OCI-LY1 (cell line): Measurements from ENCODE around the gene HMG20A.
"Not testable (repeated sequence)": the region's sequence is repeated elsewhere in the genome, so short reads cannot be mapped to it uniquely, and the experiment has no call there.

ENCODE experiments used
- H2AFZ ChIP-seq: fragments of 200-600 bp; sonication (generic), shearing (Covaris generic); 2 replicates; pipeline ENCODE4 v1.6.0; 2014; ENCODE audit warnings: antibody characterized with exemption, mild to moderate bottlenecking, low read length
- H3F3A ChIP-seq: fragments of 200-600 bp; sonication (generic), shearing (Covaris generic); 2 replicates; pipeline ENCODE4 v1.6.0; 2014; ENCODE audit warnings: mild to moderate bottlenecking, antibody characterized with exemption, low read length, moderate library complexity; ENCODE audit not compliant: insufficient read depth
- H3K27ac ChIP-seq: fragments of 200-600 bp; sonication (generic); 2 replicates; pipeline ENCODE4 v1.5.1; 2014; ENCODE audit warnings: low read length, mixed run types, mild to moderate bottlenecking, low read depth; ENCODE audit not compliant: poor library complexity, severe bottlenecking
- H3K27me3 ChIP-seq: fragments of 200-600 bp; sonication (generic); 2 replicates; pipeline ENCODE4 v1.6.0; 2014; ENCODE audit warnings: antibody characterized with exemption, mild to moderate bottlenecking, low read length, moderate library complexity; ENCODE audit not compliant: insufficient read depth
- H3K36me3 ChIP-seq: fragments of 200-600 bp; sonication (generic); 2 replicates; pipeline ENCODE4 v1.6.1; 2014; ENCODE audit warnings: mild to moderate bottlenecking, antibody characterized with exemption, low read length, moderate library complexity, mixed read lengths; ENCODE audit not compliant: insufficient read depth
- H3K4me1 ChIP-seq: fragments of 200-600 bp; sonication (generic); 2 replicates; pipeline ENCODE4 v1.5.1; 2014; ENCODE audit warnings: mild to moderate bottlenecking, low read length, moderate library complexity; ENCODE audit not compliant: insufficient read depth, severe bottlenecking
- H3K4me2 ChIP-seq: fragments of 200-600 bp; sonication (generic), shearing (Covaris generic); 2 replicates; pipeline ENCODE4 v1.6.1; 2014; ENCODE audit warnings: low read length
- H3K4me3 ChIP-seq: fragments of 200-600 bp; sonication (generic); 2 replicates; pipeline ENCODE4 v1.5.1; 2014; ENCODE audit warnings: low read length, low read depth, mild to moderate bottlenecking, mixed read lengths; ENCODE audit not compliant: poor library complexity, severe bottlenecking
- H3K79me2 ChIP-seq: fragments of 200-600 bp; shearing (Covaris generic); 2 replicates; pipeline ENCODE4 v1.6.1; 2016; ENCODE audit warnings: mixed run types, low read length, mixed read lengths; ENCODE audit not compliant: insufficient read depth
- H3K9ac ChIP-seq: fragments of 200-600 bp; sonication (generic), shearing (Covaris generic); 2 replicates; pipeline ENCODE4 v1.6.1; 2014; ENCODE audit warnings: mild to moderate bottlenecking, low read length, mixed read lengths
- H3K9me2 ChIP-seq: fragments of 200-600 bp; sonication (generic), shearing (Covaris generic); 2 replicates; pipeline ENCODE4 v1.6.1; 2014; ENCODE audit warnings: low read depth, mild to moderate bottlenecking, low read length, mixed read lengths
- H3K9me3 ChIP-seq: fragments of 200-600 bp; shearing (Covaris generic); 2 replicates; pipeline ENCODE4 v1.6.1; 2014; ENCODE audit warnings: low read length, mixed read lengths
- H4K20me1 ChIP-seq: fragments of 200-600 bp; sonication (generic), shearing (Covaris generic); 2 replicates; pipeline ENCODE4 v1.6.0; 2016; ENCODE audit warnings: mild to moderate bottlenecking, low read length; ENCODE audit not compliant: insufficient read depth
- EZH2 ChIP-seq: fragments of 200-600 bp; sonication (generic), shearing (Covaris generic); IDR thresholded peaks from 2 replicates; pipeline ENCODE4 v1.8.0; 2017; ENCODE audit warnings: borderline replicate concordance, mixed run types, mild to moderate bottlenecking, antibody characterized with exemption, low read length, moderate library complexity, mixed read lengths
- TF ChIP-seq, protein P1 (sequence below): fragments of 200-600 bp; sonication (generic), shearing (Covaris generic); IDR thresholded peaks from 2 replicates; pipeline ENCODE4 v1.5.1; 2017; ENCODE audit warnings: mild to moderate bottlenecking, antibody characterized with exemption, low read length, moderate library complexity, mixed read lengths

Gene HMG20A

DNA sequence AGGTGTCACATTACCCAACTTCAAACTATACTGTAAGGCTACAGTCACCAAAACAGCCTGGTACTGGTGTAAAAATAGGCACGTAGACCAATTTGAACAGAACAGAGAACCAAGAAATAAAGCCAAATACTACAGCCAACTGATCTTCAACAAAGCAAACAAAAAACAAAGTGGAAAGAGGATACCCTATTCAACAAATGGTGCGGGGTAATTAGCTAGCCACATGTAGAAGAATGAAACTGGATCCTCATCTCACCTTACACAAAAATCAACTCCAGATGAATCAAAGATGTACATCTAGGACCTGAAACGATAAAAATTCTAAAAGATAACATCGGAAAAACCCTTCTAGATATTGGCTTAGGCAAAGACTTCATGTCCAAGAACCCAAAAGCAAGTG is 13.8 kb upstream of the HMG20A start:
- TF ChIP-seq EZH2 = no peak
- TF ChIP-seq, protein P1, sequence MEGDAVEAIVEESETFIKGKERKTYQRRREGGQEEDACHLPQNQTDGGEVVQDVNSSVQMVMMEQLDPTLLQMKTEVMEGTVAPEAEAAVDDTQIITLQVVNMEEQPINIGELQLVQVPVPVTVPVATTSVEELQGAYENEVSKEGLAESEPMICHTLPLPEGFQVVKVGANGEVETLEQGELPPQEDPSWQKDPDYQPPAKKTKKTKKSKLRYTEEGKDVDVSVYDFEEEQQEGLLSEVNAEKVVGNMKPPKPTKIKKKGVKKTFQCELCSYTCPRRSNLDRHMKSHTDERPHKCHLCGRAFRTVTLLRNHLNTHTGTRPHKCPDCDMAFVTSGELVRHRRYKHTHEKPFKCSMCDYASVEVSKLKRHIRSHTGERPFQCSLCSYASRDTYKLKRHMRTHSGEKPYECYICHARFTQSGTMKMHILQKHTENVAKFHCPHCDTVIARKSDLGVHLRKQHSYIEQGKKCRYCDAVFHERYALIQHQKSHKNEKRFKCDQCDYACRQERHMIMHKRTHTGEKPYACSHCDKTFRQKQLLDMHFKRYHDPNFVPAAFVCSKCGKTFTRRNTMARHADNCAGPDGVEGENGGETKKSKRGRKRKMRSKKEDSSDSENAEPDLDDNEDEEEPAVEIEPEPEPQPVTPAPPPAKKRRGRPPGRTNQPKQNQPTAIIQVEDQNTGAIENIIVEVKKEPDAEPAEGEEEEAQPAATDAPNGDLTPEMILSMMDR = no peak
- Histone ChIP-seq H3K9me2 (no peaks in the 10 kb centered on the region), H3F3A (no peaks in the 10 kb centered on the region), H2AFZ (no peak overlapping the region), H3K36me3 (no peaks in the 10 kb centered on the region; the same call in 1 of the 2 replicates), H3K27ac (no peak overlapping the region), H3K79me2 (no peaks in the 10 kb centered on the region), H4K20me1 (no peaks in the 10 kb centered on the region), H3K4me3 (no peak overlapping the region), H3K4me2 (no peak overlapping the region), H3K9me3 (no peaks in the 10 kb centered on the region), H3K27me3 (no peaks in the 10 kb centered on the region; the same call in 1 of the 2 replicates), H3K9ac (no peak overlapping the region), H3K4me1 (no peaks in the 10 kb centered on the region)

DNA sequence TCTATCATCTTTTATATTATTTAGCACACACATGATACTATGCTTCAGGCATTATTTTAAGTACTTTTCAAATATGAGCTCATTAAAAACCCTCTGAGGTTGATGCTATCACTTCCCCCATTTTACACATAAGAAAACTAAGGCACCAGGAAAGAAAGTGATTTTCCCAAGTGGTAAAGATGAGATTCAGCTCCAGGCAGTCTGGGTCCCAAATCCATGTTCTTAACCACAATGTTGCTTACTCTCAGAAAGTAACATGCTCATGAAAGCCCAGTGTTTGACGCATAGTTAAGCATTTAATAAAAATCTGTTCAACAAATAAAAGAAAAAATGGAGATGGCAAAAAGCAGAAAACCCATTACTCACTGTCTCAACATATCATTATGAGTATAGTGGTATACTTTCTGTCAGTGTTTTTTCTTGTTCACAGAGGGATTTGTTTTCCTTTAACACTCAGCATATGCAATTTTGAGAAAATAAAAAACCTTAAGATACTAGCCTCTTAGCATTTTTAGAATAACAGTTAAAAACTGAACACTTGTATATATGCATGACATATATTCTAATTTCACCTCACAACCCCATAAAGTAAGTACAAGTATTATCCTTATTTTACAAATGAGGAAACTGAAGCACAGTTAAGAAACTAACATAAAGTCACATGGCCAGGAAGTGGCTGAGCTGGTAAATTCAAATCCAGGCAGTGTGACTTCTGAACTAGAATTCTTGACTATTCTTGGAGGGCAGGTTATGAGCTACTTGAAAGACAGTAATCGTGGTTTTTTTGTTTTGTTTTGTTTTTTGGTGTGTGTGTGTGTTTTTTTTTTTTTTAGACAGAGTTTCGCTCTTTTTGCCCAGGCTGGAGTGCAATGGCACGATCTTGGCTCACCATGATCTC is 11.2 kb upstream of the HMG20A start:
- Histone ChIP-seq H3K79me2 (no peaks in the 10 kb centered on the region), H2AFZ (no peak overlapping the region), H3K9ac (no peak overlapping the region), H3K9me2 (no peaks in the 10 kb centered on the region), H3K27me3 (no peaks in the 10 kb centered on the region; the same call in 1 of the 2 replicates), H3K36me3 (no peaks in the 10 kb centered on the region; the same call in 1 of the 2 replicates), H3K4me1 (no peaks in the 10 kb centered on the region), H3K27ac (no peak overlapping the region), H3K4me3 (no peak overlapping the region), H3F3A (no peaks in the 10 kb centered on the region; the same call in 1 of the 2 replicates), H4K20me1 (no peaks in the 10 kb centered on the region), H3K9me3 (no peaks in the 10 kb centered on the region), H3K4me2 (no peak overlapping the region)
- TF ChIP-seq EZH2 = no peak
- TF ChIP-seq, protein P1 = no peak

DNA sequence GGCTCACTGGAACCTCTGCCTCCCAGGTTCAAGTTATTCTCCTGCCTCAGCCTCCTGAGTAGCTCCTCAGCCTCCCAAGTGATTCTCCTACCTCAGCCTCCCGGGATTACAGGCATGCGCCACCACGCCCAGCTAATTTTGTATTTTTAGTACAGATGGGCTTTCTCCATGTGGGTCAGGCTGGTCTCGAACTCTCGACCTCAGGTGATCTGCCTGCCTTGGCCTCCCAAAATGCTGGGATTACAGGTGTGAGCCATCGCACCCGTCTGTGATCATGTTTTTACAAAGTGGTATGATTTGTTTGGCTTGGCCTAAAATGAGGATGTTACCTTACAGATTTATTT is 10.6 kb upstream of the HMG20A start:
- H2AFZ ChIP-seq, H4K20me1 ChIP-seq, H3K9me3 ChIP-seq, H3K4me3 ChIP-seq, H3K36me3 ChIP-seq, H3K9ac ChIP-seq, H3K27me3 ChIP-seq, H3K4me1 ChIP-seq, H3K9me2 ChIP-seq, H3F3A ChIP-seq, H3K27ac ChIP-seq, H3K4me2 ChIP-seq, H3K79me2 ChIP-seq: not testable (repeated sequence)
